Activated T-cell treated with anti-CD3 and anti-CD28 coated beads for 1 hour (primary cell): ENCODE data around the gene CDK5RAP1.
A peak's percentile ranks its signal among the peaks of the same experiment; 100 is the strongest.
"Not testable (repeated sequence)": the region's sequence is repeated elsewhere in the genome, so short reads cannot be mapped to it uniquely, and the experiment has no call there.

ENCODE experiments used
- DNase-seq: peaks from one replicate; pipeline ENCODE4 v3.0.0-alpha.2; 2020; ENCODE audit warnings: low read depth

The CDK5RAP1 gene

GRCh38 chr20:33401184-33401920, at the start of gene CDK5RAP1:
CDK5RAP1 (minus strand) TSS chr20:33401519; CDS start chr20:33397064, 4,455 bp downstream.
- DNase-seq: peak; percentile 70

- no peak for DNase-seq
Observed at GRCh38 chr20:33450867-33451266, 49.5 kb upstream of the CDK5RAP1 start.

- DNase-seq: no peak
Observed at GRCh38 chr20:33445881-33446625, 44.7 kb upstream of the CDK5RAP1 start.

- no peak for DNase-seq
Observed at GRCh38 chr20:33444797-33445560, 43.7 kb upstream of the CDK5RAP1 start.

- peak; percentile 82 for DNase-seq
Observed at GRCh38 chr20:33443512-33444239, 42.4 kb upstream of the CDK5RAP1 start, which contains the start of gene SNTA1. SNTA1 (minus strand) TSS chr20:33443763; CDS start chr20:33443620, 143 bp downstream.

- DNase-seq: peak; percentile 11
Observed at GRCh38 chr20:33443006-33443511, 41.7 kb upstream of the CDK5RAP1 start.

- DNase-seq: no peak
Observed at GRCh38 chr20:33442136-33443005, 41.1 kb upstream of the CDK5RAP1 start.

GRCh38 chr20:33441142-33441955, 40.0 kb upstream of the CDK5RAP1 start:
- no peak for DNase-seq

GRCh38 chr20:33440562-33440961, 39.2 kb upstream of the CDK5RAP1 start:
- not testable (repeated sequence) for DNase-seq

GRCh38 chr20:33438481-33438880, 37.2 kb upstream of the CDK5RAP1 start:
- no peak for DNase-seq

- DNase-seq: no peak
Observed at GRCh38 chr20:33437141-33437911, 36.0 kb upstream of the CDK5RAP1 start.

GRCh38 chr20:33434434-33434833, 33.1 kb upstream of the CDK5RAP1 start:
- no peak for DNase-seq

- DNase-seq: no peak
Observed at GRCh38 chr20:33433465-33434234, 32.3 kb upstream of the CDK5RAP1 start.

GRCh38 chr20:33431797-33432381, 30.6 kb upstream of the CDK5RAP1 start:
- no peak for DNase-seq

- DNase-seq: not testable (repeated sequence)
Observed at GRCh38 chr20:33423875-33424274, 22.6 kb upstream of the CDK5RAP1 start.

GRCh38 chr20:33423141-33423834, 22.0 kb upstream of the CDK5RAP1 start:
- no peak for DNase-seq
